Measurements from ENCODE around the gene PABPN1L.

- TF ChIP-seq POLR2A (IDR thresholded peaks at IDR 0.05) (no peak), CTCF (IDR thresholded peaks at IDR 0.05) (no peak), POLR2AphosphoS5 (IDR thresholded peaks at IDR 0.05) (no peak)
Observed at GRCh38 chr16:88830258-88830657, 36.2 kb downstream of the PABPN1L start.
